Myocyte (in vitro differentiated cells): ENCODE data around the gene RMI1. TPM values are rescaled to one million over a fixed set of nuclear protein-coding genes. Genes with fewer than 3 reads are reported as not detected.
A peak's percentile ranks its signal among the peaks of the same experiment; 100 is the strongest.
"Not testable (repeated sequence)": the region's sequence is repeated elsewhere in the genome, so short reads cannot be mapped to it uniquely, and the experiment has no call there.

ENCODE experiments used
- DNase-seq: peaks from one replicate; pipeline ENCODE4 v3.0.0-alpha.2; 2012; ENCODE audit warnings: low read depth
- microRNA-seq: library from miRNA; unstranded; fragments of <30 nt; microRNA quantifications from one replicate; pipeline ENCODE4, GENCODE V29; 2016
- total RNA-seq: library from RNA; depleted of rRNA; stranded (reverse); fragments of >200 nt; gene quantifications from 2 replicates; pipeline ENCODE4 v1.2.3, GENCODE V29; 2014

RMI1 gene
- total RNA-seq, 1 donor from 2014 or later: 1.6 TPM

- no peak for DNase-seq
Observed at GRCh38 chr9:84002344-84002743, 21.7 kb downstream of the RMI1 start.

GRCh38 chr9:84003246-84003645 is 22.6 kb downstream of the RMI1 start:
- no peak for DNase-seq

GRCh38 chr9:84007662-84008061 is 27.1 kb downstream of the RMI1 start:
- DNase-seq: no peak

- DNase-seq: no peak
Observed at GRCh38 chr9:84024041-84024575, 43.5 kb downstream of the RMI1 start.

GRCh38 chr9:84027201-84027600 is 46.6 kb downstream of the RMI1 start:
- DNase-seq: peak; percentile 28

GRCh38 chr9:84031534-84031933 is 50.9 kb downstream of the RMI1 start:
- DNase-seq: no peak

GRCh38 chr9:84041857-84042256 is 61.3 kb downstream of the RMI1 start:
- not testable (repeated sequence) for DNase-seq

- no peak for DNase-seq
Observed at GRCh38 chr9:84045481-84046097, 65.0 kb downstream of the RMI1 start.

Small RNAs within 50 kb of the gene (microRNA-seq; reads per million reads assigned to microRNA genes)
- gene MIR7-1: 31.2 reads per million, percentile 43 among the genes with 10 or more reads in this experiment

Other genes with a start within 250 kb of the RMI1 start
- gene GKAP1, start 163.0 kb upstream of the RMI1 start, total RNA-seq: 2.7 and 4.3 TPM in 2 replicates
- gene KIF27, start 59.4 kb upstream of the RMI1 start, total RNA-seq: 1.4 and 2.6 TPM in 2 replicates
- 486 and 592 TPM in 2 replicates for gene HNRNPK, start 590 bp upstream of the RMI1 start, total RNA-seq